Right ventricle myocardium superior (tissue), 1 donor: Measurements from ENCODE around the gene DAB2. TPM values are rescaled to one million over a fixed set of nuclear protein-coding genes. Genes with fewer than 3 reads are reported as not detected.

Experiments used
- ATAC-seq: fragments of 200-7000 bp; cut with Tn5 transposase; one replicate; pipeline ENCODE4 v1.9.1; 2020; ENCODE audit warnings: mild to moderate bottlenecking; ENCODE audit not compliant: poor library complexity
- DNase-seq: peaks from one replicate; pipeline ENCODE4 v3.0.0-alpha.2; 2020
- intact Hi-C: fragments of 100-400 bp; cut with DNase I; formaldehyde crosslinking; loops from one replicate; pipeline ENCODE4 v1.11.2; 2022
- long read RNA-seq: library from polyadenylated mRNA; unstranded; transcript quantifications from one replicate; pipeline ENCODE4 v2.0.0, GENCODE V29; 2021
- total RNA-seq: library from RNA; stranded (reverse); fragmentation: NEBNext Ultra II Directional; extraction: Animal tissue kit (Norgen Biotek cat#: 25700); gene quantifications from one replicate; pipeline ENCODE4 v1.2.1, GENCODE V29; 2021
- donor health status: DM: no; HTN: yes; CAD: no; lungs with severe emphysema.

DAB2 gene
- total RNA-seq, result 29.9 TPM
- long read RNA-seq, full-length matches to known transcripts, result 8 of 17 reads
- long read RNA-seq, partial matches to known transcripts, result 7 of 17 reads
- long read RNA-seq, other reads (novel, unspliced or antisense), result 2 of 17 reads

GRCh38 chr5:39424736-39425637, at the start of gene DAB2:
Gene DAB2 (minus strand): TSS chr5:39424980. CDS start chr5:39394320, 30,660 bp downstream.
- DNase-seq (peak; percentile 92), ATAC-seq (peak; percentile 82)
- intact Hi-C loops, result loop anchor here (10.0 kb wide), 1 partner anchor 120 kb away; no protein-coding TSS in a partner anchor

GRCh38 chr5:39473156-39473775, 48.5 kb upstream of the DAB2 start:
- ATAC-seq (no peak), DNase-seq (no peak)
- intact Hi-C loops, result no loop called here

- intact Hi-C loops, result no loop called here
- DNase-seq (no peak), ATAC-seq (no peak)
Measured at GRCh38 chr5:39471836-39472508, 47.2 kb upstream of the DAB2 start.

- intact Hi-C loops, result no loop called here
- ATAC-seq, result no peak
- no peak for DNase-seq
Measured at GRCh38 chr5:39470811-39471210, 46.0 kb upstream of the DAB2 start.

GRCh38 chr5:39469777-39470415, 45.1 kb upstream of the DAB2 start:
- intact Hi-C loops, result no loop called here
- no peak for DNase-seq
- ATAC-seq, result peak; percentile 73

GRCh38 chr5:39469176-39469575, 44.4 kb upstream of the DAB2 start:
- intact Hi-C loops, result no loop called here
- ATAC-seq, result peak; percentile 48
- DNase-seq, result no peak

- intact Hi-C loops, result no loop called here
- ATAC-seq, result peak; percentile 50
Measured at GRCh38 chr5:39466846-39467245, 42.1 kb upstream of the DAB2 start.

GRCh38 chr5:39465843-39466242, 41.1 kb upstream of the DAB2 start:
- ATAC-seq, result no peak
- no peak for DNase-seq
- intact Hi-C loops, result no loop called here

More at GRCh38 chr5:39466846-39467245, 42.1 kb upstream of the DAB2 start:
- no peak for DNase-seq

- intact Hi-C loops, result no loop called here
- DNase-seq (no peak), ATAC-seq (no peak)
Measured at GRCh38 chr5:39465097-39465496, 40.3 kb upstream of the DAB2 start.

- ATAC-seq (no peak), DNase-seq (no peak)
- intact Hi-C loops, result no loop called here
Measured at GRCh38 chr5:39464088-39464487, 39.3 kb upstream of the DAB2 start.

GRCh38 chr5:39462211-39462610, 37.4 kb upstream of the DAB2 start:
- ATAC-seq (no peak), DNase-seq (no peak)
- intact Hi-C loops, result no loop called here

GRCh38 chr5:39461007-39461682, 36.4 kb upstream of the DAB2 start:
- peak; percentile 79 for ATAC-seq
- DNase-seq, result peak; percentile 50
- intact Hi-C loops, result no loop called here

- DNase-seq (no peak), ATAC-seq (no peak)
- intact Hi-C loops, result no loop called here
Measured at GRCh38 chr5:39459907-39460306, 35.1 kb upstream of the DAB2 start.

GRCh38 chr5:39459071-39459470, 34.3 kb upstream of the DAB2 start:
- intact Hi-C loops, result no loop called here
- no peak for DNase-seq
- ATAC-seq, result no peak

- intact Hi-C loops, result no loop called here
- no peak for ATAC-seq
- DNase-seq, result no peak
Measured at GRCh38 chr5:39455645-39456044, 30.9 kb upstream of the DAB2 start.

- DNase-seq, result no peak
- intact Hi-C loops, result no loop called here
- no peak for ATAC-seq
Measured at GRCh38 chr5:39453606-39454005, 28.8 kb upstream of the DAB2 start.

GRCh38 chr5:39452846-39453245, 28.1 kb upstream of the DAB2 start:
- intact Hi-C loops, result no loop called here
- DNase-seq (no peak), ATAC-seq (no peak)

GRCh38 chr5:39451276-39451941, 26.6 kb upstream of the DAB2 start:
- DNase-seq, result no peak
- intact Hi-C loops, result no loop called here
- ATAC-seq, result no peak
